HG03378 (cell line): Measurements from ENCODE around the gene EYA4.

Source experiments
- ATAC-seq: cut with Tn5 transposase; IDR thresholded peaks from one replicate; pipeline ENCODE4 v1.9.1; 2021; ENCODE audit warnings: mild to moderate bottlenecking, moderate library complexity; ENCODE audit not compliant: unreplicated experiment

Gene EYA4

GRCh38 chr6:133241086-133241900 lies at the start of gene EYA4:
Gene EYA4, plus strand, starts transcription at chr6:133241357. Its CDS starts 33,424 bp downstream, at chr6:133274781.
- ATAC-seq = no peak

GRCh38 chr6:133193396-133193795 lies 47.8 kb upstream of the EYA4 start:
- no peak for ATAC-seq

- no peak for ATAC-seq
Measured at GRCh38 chr6:133198725-133199124, 42.4 kb upstream of the EYA4 start.

- ATAC-seq = no peak
Measured at GRCh38 chr6:133201231-133201630, 39.9 kb upstream of the EYA4 start.

- no peak for ATAC-seq
Measured at GRCh38 chr6:133202610-133203343, 38.4 kb upstream of the EYA4 start.

GRCh38 chr6:133203344-133203697 lies 37.8 kb upstream of the EYA4 start:
- no peak for ATAC-seq

- no peak for ATAC-seq
Measured at GRCh38 chr6:133205304-133205703, 35.9 kb upstream of the EYA4 start.

- ATAC-seq = no peak
Measured at GRCh38 chr6:133206942-133207341, 34.2 kb upstream of the EYA4 start.

GRCh38 chr6:133207754-133208153 lies 33.4 kb upstream of the EYA4 start:
- no peak for ATAC-seq

GRCh38 chr6:133208183-133208755 lies 32.9 kb upstream of the EYA4 start:
- no peak for ATAC-seq

- ATAC-seq = no peak
Measured at GRCh38 chr6:133214267-133214666, 26.9 kb upstream of the EYA4 start.

GRCh38 chr6:133218852-133219251 lies 22.3 kb upstream of the EYA4 start:
- no peak for ATAC-seq

GRCh38 chr6:133223452-133224029 lies 17.6 kb upstream of the EYA4 start:
- no peak for ATAC-seq

GRCh38 chr6:133225560-133225959 lies 15.6 kb upstream of the EYA4 start:
- ATAC-seq = no peak

- no peak for ATAC-seq
Measured at GRCh38 chr6:133227344-133227743, 13.8 kb upstream of the EYA4 start.

- ATAC-seq = no peak
Measured at GRCh38 chr6:133230052-133230451, 11.1 kb upstream of the EYA4 start.

GRCh38 chr6:133235221-133235620 lies 5.9 kb upstream of the EYA4 start:
- ATAC-seq = no peak

- no peak for ATAC-seq
Measured at GRCh38 chr6:133236932-133237331, 4.2 kb upstream of the EYA4 start.

- no peak for ATAC-seq
Measured at GRCh38 chr6:133240511-133241085, 559 bp upstream of the EYA4 start.

- no peak for ATAC-seq
Measured at GRCh38 chr6:133241901-133242636, 912 bp downstream of the EYA4 start.
